GM19467 (cell line): ENCODE results near the gene CPLX3.
A peak's percentile ranks its signal among the peaks of the same experiment; 100 is the strongest.

ENCODE experiments used
- ATAC-seq: cut with Tn5 transposase; IDR thresholded peaks from one replicate; pipeline ENCODE4 v1.9.1; 2021; ENCODE audit warnings: mild to moderate bottlenecking, moderate library complexity; ENCODE audit not compliant: unreplicated experiment

CPLX3 gene

GRCh38 chr15:74827614-74828013, 1.2 kb downstream of the CPLX3 start:
- ATAC-seq: no peak

- no peak for ATAC-seq
These were observed 2.4 kb downstream of the CPLX3 start for GRCh38 chr15:74828835-74829234.

DNA sequence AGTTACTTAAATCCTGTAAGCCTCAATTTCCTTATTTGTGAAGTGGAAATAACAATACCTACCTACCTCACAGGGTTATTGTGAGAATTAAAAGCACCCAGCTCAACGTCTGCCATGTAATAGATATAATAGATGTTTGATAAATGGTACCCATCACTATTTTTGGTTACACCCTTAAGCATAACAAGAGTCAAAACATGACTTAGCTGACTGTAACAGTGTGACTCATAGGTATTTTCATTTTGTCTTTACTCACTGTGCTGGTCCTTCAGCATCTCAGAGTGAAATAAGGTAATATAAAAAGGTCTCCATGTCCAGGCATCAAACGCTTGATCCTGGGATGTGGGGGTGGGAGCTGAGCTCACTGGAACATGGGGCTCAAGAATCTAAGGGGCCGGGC, 3.1 kb downstream of the CPLX3 start:
- no peak for ATAC-seq

- no peak for ATAC-seq
These were observed 3.6 kb downstream of the CPLX3 start for GRCh38 chr15:74829991-74830390.

DNA sequence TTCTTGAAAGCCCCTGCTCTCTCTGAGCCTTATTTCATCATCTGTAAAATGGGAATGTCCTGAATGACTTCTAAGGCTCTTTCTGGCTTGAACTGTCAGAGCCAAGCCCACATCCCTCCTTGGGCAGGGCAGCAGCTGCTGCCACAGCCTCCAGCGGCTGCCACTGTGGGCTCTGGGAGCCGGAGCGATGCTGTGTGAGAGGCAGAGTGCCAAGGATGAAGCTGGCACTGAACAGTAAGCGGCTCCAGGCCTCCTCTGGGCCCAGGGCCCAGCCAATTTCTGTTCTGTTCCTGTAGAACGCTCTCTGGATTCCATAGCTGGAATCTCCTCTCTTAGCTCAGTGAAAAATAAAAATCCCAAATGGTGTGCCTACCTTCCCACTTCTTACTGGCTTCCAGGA, 4.4 kb downstream of the CPLX3 start:
- ATAC-seq: no peak

DNA sequence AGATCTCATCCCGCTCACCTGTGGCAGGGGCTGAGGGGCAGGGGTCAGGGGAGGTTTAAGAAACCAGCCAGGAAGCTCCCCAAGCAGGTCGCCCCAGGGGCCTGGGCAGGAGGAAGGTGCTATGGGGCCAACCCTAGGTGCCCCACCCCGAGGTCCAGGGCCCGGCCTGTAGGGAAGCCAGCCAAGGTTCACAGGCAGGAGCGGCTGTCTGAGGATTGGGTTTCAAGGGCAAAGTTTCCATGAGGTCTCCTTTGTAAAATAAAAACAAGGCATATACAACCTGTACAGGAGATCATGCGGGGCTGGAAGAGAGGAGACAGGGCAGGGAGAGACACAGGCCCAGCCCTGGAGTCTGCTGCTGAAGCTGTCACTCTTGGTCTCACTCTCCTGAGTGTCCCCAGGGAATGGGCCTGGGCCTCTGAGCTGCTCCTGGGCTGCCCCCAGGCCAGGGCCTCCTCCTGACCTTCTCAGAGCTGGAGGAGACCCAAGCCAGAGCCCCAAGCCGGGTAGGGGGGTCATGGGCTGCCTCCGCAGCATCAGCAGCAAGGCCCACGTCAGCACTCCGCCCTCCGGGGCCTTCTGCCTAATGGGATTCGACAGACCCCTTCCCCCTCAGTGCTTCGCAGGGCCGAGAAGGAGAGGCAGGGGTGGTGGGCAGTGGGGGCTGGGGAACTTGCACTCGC, 5.5 kb downstream of the CPLX3 start:
- ATAC-seq: no peak

DNA sequence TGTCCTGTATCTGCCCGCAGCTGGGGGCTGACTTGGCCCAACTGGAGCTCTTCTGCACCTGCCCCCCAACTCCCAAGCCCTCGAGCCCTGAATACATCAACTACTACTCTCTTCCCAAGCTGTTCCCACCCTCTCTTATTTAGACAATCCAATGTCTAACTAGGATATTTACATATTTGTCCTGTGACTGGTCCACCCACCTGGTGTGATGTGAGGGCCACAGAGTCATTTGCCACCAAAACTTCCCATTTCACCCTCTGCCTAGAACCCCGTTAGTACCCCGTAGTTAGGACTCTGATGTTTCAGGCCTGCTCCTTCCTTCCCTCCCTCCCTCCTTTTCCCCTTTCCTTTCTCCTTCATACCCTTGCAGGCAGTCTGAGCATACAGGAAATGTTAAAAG, 6.4 kb downstream of the CPLX3 start:
- ATAC-seq: no peak

- no peak for ATAC-seq
These were observed 7.1 kb downstream of the CPLX3 start for GRCh38 chr15:74833376-74834107.

DNA sequence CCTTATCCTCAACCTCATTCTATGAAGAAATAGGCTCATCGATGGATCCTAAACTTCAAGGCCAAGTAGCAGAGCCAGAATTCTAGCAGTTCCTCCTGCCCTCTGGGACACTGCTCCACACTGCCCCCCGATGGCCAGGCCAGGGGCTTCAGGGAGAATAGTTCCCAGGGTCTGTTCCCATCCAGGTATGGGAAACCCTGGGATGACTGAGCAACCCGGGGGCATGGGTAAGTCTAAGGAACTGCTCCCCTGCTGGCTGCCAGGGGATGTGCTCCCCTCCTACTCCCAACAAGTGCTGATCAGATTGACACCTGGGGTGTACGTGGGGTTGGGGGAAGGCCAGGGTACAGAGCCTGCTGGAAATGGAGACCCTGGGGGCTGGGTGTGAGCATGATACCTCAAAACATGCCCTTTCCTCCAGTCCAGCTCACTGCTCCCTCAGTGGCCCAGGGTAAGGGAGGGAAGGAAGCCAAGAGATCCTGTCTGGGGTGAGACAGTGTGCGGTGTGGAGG, 8.9 kb downstream of the CPLX3 start:
- ATAC-seq: no peak

DNA sequence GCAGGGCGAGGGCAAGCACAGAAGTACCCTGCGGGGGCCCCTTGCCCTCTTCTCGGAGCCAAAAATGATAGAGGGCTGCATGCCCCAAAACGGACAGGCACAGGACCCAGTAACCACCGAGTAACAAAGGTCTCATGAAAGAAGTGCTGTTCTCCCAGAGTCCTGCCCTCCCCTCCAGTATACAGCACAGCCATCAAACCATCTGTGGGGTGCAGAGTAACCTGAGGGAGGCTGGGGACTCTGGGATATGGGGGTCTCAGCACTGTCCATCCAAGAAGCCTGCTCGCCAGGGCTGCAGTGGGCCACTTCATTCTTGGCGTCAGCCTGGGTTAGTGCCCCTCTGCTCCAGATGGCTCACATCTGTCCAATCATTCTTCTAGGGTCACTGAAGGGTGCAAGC, 10.4 kb downstream of the CPLX3 start:
- ATAC-seq: no peak

- ATAC-seq: no peak
These were observed 11.2 kb downstream of the CPLX3 start for GRCh38 chr15:74837482-74838136.

- no peak for ATAC-seq
These were observed 11.7 kb downstream of the CPLX3 start for GRCh38 chr15:74838137-74838516.

GRCh38 chr15:74838746-74839525, 12.5 kb downstream of the CPLX3 start:
- no peak for ATAC-seq

DNA sequence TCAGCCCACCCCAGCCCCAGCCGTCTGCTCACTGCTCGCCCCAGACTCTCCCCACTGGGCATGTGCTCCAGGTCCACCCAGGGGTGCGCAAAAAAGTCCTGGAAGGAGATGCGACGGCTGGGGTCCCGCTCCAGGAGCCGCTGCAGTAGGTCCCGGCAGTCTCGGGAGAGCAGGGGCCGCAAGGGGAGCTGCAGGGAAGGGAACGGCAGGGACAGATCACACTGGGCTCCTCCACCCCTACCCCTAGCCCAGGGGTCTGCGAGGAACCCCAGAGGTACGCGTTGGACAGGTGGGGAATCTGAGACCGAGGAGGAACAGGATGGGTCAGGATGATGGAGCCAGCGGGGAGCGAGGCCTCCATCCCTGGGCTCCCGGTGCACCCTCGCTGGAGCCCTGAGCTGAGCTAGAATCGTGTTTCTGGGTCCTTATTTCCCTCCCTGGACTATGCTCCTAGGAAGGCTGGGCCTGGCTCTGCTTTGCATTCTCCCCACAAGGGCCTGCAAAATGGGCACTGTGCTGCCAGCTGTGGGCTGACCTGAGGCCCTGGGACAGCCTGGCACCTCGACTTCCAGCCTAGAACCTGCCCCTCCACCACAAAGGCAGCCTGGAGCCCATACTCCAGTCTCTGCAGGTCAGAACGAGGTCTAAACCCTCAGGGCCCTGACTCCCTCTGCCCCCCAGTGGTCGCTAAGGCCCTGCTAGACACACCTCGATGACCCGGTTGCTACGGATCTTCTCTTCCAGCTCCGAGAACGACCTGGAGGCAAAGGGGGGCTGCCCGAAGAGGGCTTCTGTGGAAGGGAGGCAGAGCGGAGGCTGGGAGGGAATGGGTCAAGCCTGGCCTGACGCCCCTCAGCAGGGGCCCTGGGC, 13.3 kb downstream of the CPLX3 start:
- no peak for ATAC-seq

DNA sequence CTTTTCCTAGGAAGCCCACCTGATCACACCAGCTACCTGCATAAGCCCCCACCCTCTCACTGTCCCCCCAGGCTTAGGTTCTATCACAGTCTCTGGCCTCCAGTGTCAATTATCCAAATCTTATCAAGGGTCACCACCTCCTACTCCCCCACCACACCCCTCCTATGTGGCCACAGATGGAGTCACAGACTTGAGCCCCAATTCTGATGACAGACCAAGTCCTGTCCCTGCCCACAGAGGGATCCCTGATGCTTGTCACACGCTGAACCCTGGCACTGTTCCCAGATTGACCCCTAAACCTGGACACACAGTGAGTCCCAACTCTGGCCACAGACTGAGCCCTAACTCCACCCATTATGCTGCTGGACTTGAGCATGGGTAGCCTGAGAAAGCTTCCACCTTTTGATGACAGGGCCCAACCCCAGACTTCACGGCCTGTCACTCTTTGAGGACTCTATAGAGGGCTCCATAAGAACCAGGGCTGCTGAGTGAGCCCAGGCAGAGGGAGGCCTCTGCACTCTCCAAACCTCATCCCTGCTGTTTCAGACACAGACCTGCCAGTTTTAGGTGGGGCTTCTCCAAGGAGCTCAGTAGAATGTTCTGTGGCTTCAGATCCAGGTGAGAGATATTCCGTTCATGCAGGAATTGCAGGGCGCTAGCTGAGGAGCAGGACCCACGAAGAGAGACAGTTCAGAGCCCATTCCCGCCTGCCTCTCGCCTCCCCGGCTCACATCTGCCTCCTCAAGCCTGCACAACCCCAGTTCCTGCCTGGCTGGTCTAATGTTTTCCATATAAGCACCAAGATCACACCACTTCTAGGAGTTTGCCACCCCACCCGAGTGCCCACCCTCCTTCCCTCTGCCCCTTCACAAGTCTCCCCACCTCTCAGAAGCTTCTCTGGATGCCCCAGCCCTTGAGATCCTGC, 14.7 kb downstream of the CPLX3 start:
- no peak for ATAC-seq

- ATAC-seq: no peak
These were observed 15.5 kb downstream of the CPLX3 start for GRCh38 chr15:74841891-74842373.

- ATAC-seq: peak; percentile 79
These were observed 16.4 kb downstream of the CPLX3 start, which contains the start of gene ULK3 for GRCh38 chr15:74842581-74843444. TSS of gene ULK3 (minus strand) at chr15:74843156. CDS start at chr15:74843105, 51 bp downstream.

GRCh38 chr15:74843445-74843828, 17.0 kb downstream of the CPLX3 start:
- no peak for ATAC-seq
